Uterus (tissue), 4 donors: ENCODE results near the gene LHX4. TPM values are rescaled to one million over a fixed set of nuclear protein-coding genes. Genes with fewer than 3 reads are reported as not detected.

Source experiments
- DNase-seq, 2 donors: peaks; one replicate each; pipeline ENCODE4 v3.0.0-alpha.2; 2019 to 2020
- H3K27ac ChIP-seq, 2 donors: fragments of 200-600 bp; sonication (generic); 1 replicate in 1 of 2; 2 replicates in 1 of 2; pipeline ENCODE4 v1.5.1; 2016 to 2018
- H3K27me3 ChIP-seq, 2 donors: fragments of 200-600 bp; sonication (generic); one replicate each; pipeline ENCODE4 v1.5.1; 2018 to 2019; ENCODE audit warnings: control low read depth in 1 of 2
- H3K36me3 ChIP-seq, 2 donors: fragments of 200-600 bp; sonication (generic); one replicate each; pipeline ENCODE4 v1.5.1; 2019; ENCODE audit warnings: control low read depth in 1 of 2
- H3K4me1 ChIP-seq, 2 donors: fragments of 200-600 bp; sonication (generic); one replicate each; pipeline ENCODE4 v1.5.1; 2018 to 2019; ENCODE audit warnings: control low read depth in 1 of 2
- H3K4me3 ChIP-seq, 2 donors: fragments of 200-600 bp; sonication (generic); 1 replicate in 1 of 2; 2 replicates in 1 of 2; pipeline ENCODE4 v1.5.1; 2018 to 2019; ENCODE audit warnings: mild to moderate bottlenecking in 1 of 2
- H3K9me3 ChIP-seq, 2 donors: fragments of 200-600 bp; sonication (generic); one replicate each; pipeline ENCODE4 v1.5.1; 2019; ENCODE audit warnings: control low read depth in 1 of 2
- CTCF ChIP-seq, 4 experiments: fragments of 200-600 bp in 2 of 4; fragments of 450-650 bp in 2 of 4; sonication (generic) in 2 of 4; IDR thresholded peaks; one replicate each; pipeline ENCODE4 v1.5.1; 2016 to 2019; ENCODE audit warnings: antibody characterized with exemption in 4 of 4, mild to moderate bottlenecking in 2 of 4, moderate library complexity in 1 of 4
- POLR2A ChIP-seq, 2 donors: fragments of 450-650 bp; IDR thresholded peaks; one replicate each; pipeline ENCODE4 v1.6.1; 2016; ENCODE audit warnings: antibody characterized with exemption in 2 of 2, mild to moderate bottlenecking in 1 of 2, moderate library complexity in 1 of 2
- intact Hi-C: fragments of 100-400 bp; cut with DNase I; formaldehyde crosslinking; loops from one replicate; pipeline ENCODE4 v1.15.1; 2023; ENCODE audit warnings: low total_unique reads
- total RNA-seq, 4 donors: library from RNA; depleted of rRNA in 3 of 4; stranded (reverse); fragments of >200 nt in 3 of 4; gene quantifications; one replicate each; pipeline versions ENCODE4 v1.1.0 to v1.2.4, GENCODE V29; 2014 to 2023
- donor health status: DM: yes; HTN: yes; CAD: no.

The LHX4 gene
- total RNA-seq, 4 donors from 2014 or later: not detected

GRCh38 chr1:180269645-180270529 is 39.8 kb downstream of the LHX4 start:
- H3K4me3 ChIP-seq: no peak overlapping the region
- no peaks in the 10 kb centered on the region for H3K27me3 ChIP-seq
- H3K36me3 ChIP-seq: no peaks in the 10 kb centered on the region
- no peak overlapping the region for H3K27ac ChIP-seq
- H3K4me1 ChIP-seq: peaks cover 0 to 6% of the 10 kb centered on the region in 2 donors
- no peak for DNase-seq
- H3K9me3 ChIP-seq: no peaks in the 10 kb centered on the region
- intact Hi-C loops: no loop called here
- TF ChIP-seq POLR2A (IDR thresholded peaks at IDR 0.05) (no peak), CTCF (IDR thresholded peaks at IDR 0.05) (no peak)

GRCh38 chr1:180270530-180271271 is 40.6 kb downstream of the LHX4 start:
- Histone ChIP-seq H3K36me3 (no peaks in the 10 kb centered on the region), H3K27ac (no peak overlapping the region), H3K9me3 (no peaks in the 10 kb centered on the region), H3K4me1 (peaks cover 0 to 6% of the 10 kb centered on the region in 2 donors), H3K4me3 (no peak overlapping the region), H3K27me3 (no peaks in the 10 kb centered on the region)
- TF ChIP-seq CTCF (IDR thresholded peaks at IDR 0.05) (no peak), POLR2A (IDR thresholded peaks at IDR 0.05) (no peak)
- no peak for DNase-seq
- intact Hi-C loops: no loop called here

- Histone ChIP-seq H3K4me1 (peaks cover 0 to 6% of the 10 kb centered on the region in 2 donors), H3K27ac (no peak overlapping the region), H3K4me3 (no peak overlapping the region), H3K9me3 (no peaks in the 10 kb centered on the region), H3K27me3 (no peaks in the 10 kb centered on the region), H3K36me3 (no peaks in the 10 kb centered on the region)
- intact Hi-C loops: no loop called here
- no peak for DNase-seq
- TF ChIP-seq CTCF (IDR thresholded peaks at IDR 0.05) (no peak), POLR2A (IDR thresholded peaks at IDR 0.05) (no peak)
These were observed 41.5 kb downstream of the LHX4 start for GRCh38 chr1:180271272-180272255.

GRCh38 chr1:180272395-180272794 is 42.3 kb downstream of the LHX4 start:
- no peak for DNase-seq
- no peaks in the 10 kb centered on the region for H3K27me3 ChIP-seq
- H3K4me1 ChIP-seq: peaks cover 0 to 6% of the 10 kb centered on the region in 2 donors
- intact Hi-C loops: no loop called here
- no peaks in the 10 kb centered on the region for H3K36me3 ChIP-seq
- no peak overlapping the region for H3K4me3 ChIP-seq
- H3K27ac ChIP-seq: no peak overlapping the region
- H3K9me3 ChIP-seq: no peaks in the 10 kb centered on the region
- TF ChIP-seq CTCF (IDR thresholded peaks at IDR 0.05): no peak
- no peak for TF ChIP-seq POLR2A (IDR thresholded peaks at IDR 0.05)
